Skeletal muscle tissue (tissue), 4 donors: ENCODE data around the gene NMNAT2. TPM values are rescaled to one million over a fixed set of nuclear protein-coding genes. Genes with fewer than 3 reads are reported as not detected.
"Not testable (repeated sequence)": the region's sequence is repeated elsewhere in the genome, so short reads cannot be mapped to it uniquely, and the experiment has no call there.

Experiments used
- H3K27ac ChIP-seq: one replicate; pipeline ENCODE4 v1.7.0; 2013; ENCODE audit warnings: mild to moderate bottlenecking, low read depth, low read length, inconsistent platforms
- H3K27me3 ChIP-seq, 3 donors: one replicate each; pipeline ENCODE4 v1.7.0; 2013; ENCODE audit warnings: low read length in 3 of 3; ENCODE audit not compliant: control insufficient read depth in 3 of 3, insufficient read depth in 3 of 3
- H3K36me3 ChIP-seq, 3 donors: one replicate each; pipeline ENCODE4 v1.7.0; 2013; ENCODE audit warnings: low read length in 3 of 3; ENCODE audit not compliant: control insufficient read depth in 3 of 3, insufficient read depth in 3 of 3
- H3K4me1 ChIP-seq, 3 donors: one replicate each; pipeline ENCODE4 v1.7.0; 2013; ENCODE audit warnings: low read length in 3 of 3, mild to moderate bottlenecking in 3 of 3; ENCODE audit not compliant: control insufficient read depth in 3 of 3, insufficient read depth in 3 of 3
- H3K4me3 ChIP-seq, 3 donors: one replicate each; pipeline ENCODE4 v1.7.0; 2013; ENCODE audit warnings: low read length in 3 of 3
- H3K9ac ChIP-seq, 3 donors: one replicate each; pipeline ENCODE4 v1.7.0; 2013; ENCODE audit warnings: low read length in 3 of 3, mild to moderate bottlenecking in 3 of 3, moderate library complexity in 2 of 3, low read depth in 1 of 3
- H3K9me3 ChIP-seq, 3 donors: one replicate each; pipeline ENCODE4 v1.7.0; 2013; ENCODE audit warnings: low read length in 3 of 3; ENCODE audit not compliant: control insufficient read depth in 3 of 3
- total RNA-seq: library from RNA; depleted of rRNA; stranded (reverse); fragments of >200 nt; gene quantifications from one replicate; pipeline ENCODE4 v1.2.3, GENCODE V29; 2014
- donor health status: Osteomylitis.

Gene NMNAT2
- total RNA-seq, 1 donor from 2014 or later: 0.52 TPM

GRCh38 chr1:183247066-183247465 lies 171.1 kb downstream of the NMNAT2 start:
- no peaks in the 10 kb centered on the region for H3K36me3 ChIP-seq
- H3K9ac ChIP-seq: no peak overlapping the region
- no peaks in the 10 kb centered on the region for H3K9me3 ChIP-seq
- H3K27ac ChIP-seq: no peak overlapping the region
- peaks cover 0 to 11% (median 10%) of the 10 kb centered on the region in 3 donors for H3K4me1 ChIP-seq
- H3K4me3 ChIP-seq: no peak overlapping the region
- H3K27me3 ChIP-seq: no peaks in the 10 kb centered on the region

GRCh38 chr1:183246436-183246835 lies 171.7 kb downstream of the NMNAT2 start:
- Histone ChIP-seq H3K4me3 (no peak overlapping the region), H3K27me3 (no peaks in the 10 kb centered on the region), H3K9me3 (no peaks in the 10 kb centered on the region), H3K9ac (no peak overlapping the region), H3K36me3 (no peaks in the 10 kb centered on the region), H3K4me1 (peaks cover 0 to 11% (median 10%) of the 10 kb centered on the region in 3 donors), H3K27ac (no peak overlapping the region)

GRCh38 chr1:183245357-183245756 lies 172.8 kb downstream of the NMNAT2 start:
- H3K27ac ChIP-seq: no peak overlapping the region
- H3K4me1 ChIP-seq: peaks cover 0 to 11% (median 10%) of the 10 kb centered on the region in 3 donors
- H3K9me3 ChIP-seq: no peaks in the 10 kb centered on the region
- no peak overlapping the region for H3K9ac ChIP-seq
- no peaks in the 10 kb centered on the region for H3K27me3 ChIP-seq
- H3K4me3 ChIP-seq: no peak overlapping the region
- H3K36me3 ChIP-seq: no peaks in the 10 kb centered on the region

GRCh38 chr1:183244466-183244865 lies 173.7 kb downstream of the NMNAT2 start:
- Histone ChIP-seq H3K4me1 (peaks cover 0 to 11% (median 10%) of the 10 kb centered on the region in 3 donors), H3K4me3 (peak overlapping the region in 1 of 3 donors; percentile 5), H3K9ac (no peak overlapping the region), H3K36me3 (no peaks in the 10 kb centered on the region), H3K9me3 (no peaks in the 10 kb centered on the region), H3K27ac (peak overlapping the region; percentile 72), H3K27me3 (no peaks in the 10 kb centered on the region)

GRCh38 chr1:183243161-183244050 lies 174.8 kb downstream of the NMNAT2 start:
- Histone ChIP-seq H3K36me3 (no peaks in the 10 kb centered on the region), H3K4me1 (peaks cover 0 to 11% (median 5%) of the 10 kb centered on the region in 3 donors), H3K27ac (peak overlapping the region; percentile 72)

GRCh38 chr1:183242556-183242955 lies 175.6 kb downstream of the NMNAT2 start:
- Histone ChIP-seq H3K27me3 (no peaks in the 10 kb centered on the region), H3K4me3 (no peak overlapping the region), H3K36me3 (no peaks in the 10 kb centered on the region), H3K9ac (no peak overlapping the region), H3K9me3 (no peaks in the 10 kb centered on the region), H3K27ac (peak overlapping the region; percentile 72), H3K4me1 (peaks cover 0 to 11% (median 5%) of the 10 kb centered on the region in 3 donors)

More at GRCh38 chr1:183243161-183244050, 174.8 kb downstream of the NMNAT2 start:
- Histone ChIP-seq H3K9ac (no peak overlapping the region), H3K4me3 (no peak overlapping the region), H3K9me3 (no peaks in the 10 kb centered on the region), H3K27me3 (no peaks in the 10 kb centered on the region)

GRCh38 chr1:183241471-183241870 lies 176.7 kb downstream of the NMNAT2 start:
- Histone ChIP-seq H3K4me3 (no peak overlapping the region), H3K9me3 (no peaks in the 10 kb centered on the region), H3K27me3 (no peaks in the 10 kb centered on the region), H3K9ac (no peak overlapping the region), H3K36me3 (no peaks in the 10 kb centered on the region), H3K27ac (peak overlapping the region; percentile 72), H3K4me1 (peaks cover 0 to 11% (median 5%) of the 10 kb centered on the region in 3 donors)

- Histone ChIP-seq H3K27ac (peak overlapping the region; percentile 72), H3K4me1 (peaks cover 0 to 11% (median 5%) of the 10 kb centered on the region in 3 donors)
- not testable (repeated sequence) for H3K27me3 ChIP-seq, H3K9ac ChIP-seq, H3K4me3 ChIP-seq, H3K9me3 ChIP-seq, H3K36me3 ChIP-seq
These were observed 177.3 kb downstream of the NMNAT2 start for GRCh38 chr1:183240853-183241252.

GRCh38 chr1:183240526-183240825 lies 177.7 kb downstream of the NMNAT2 start:
- Histone ChIP-seq H3K9me3 (no peaks in the 10 kb centered on the region), H3K4me1 (peaks cover under 1 to 12% (median 5%) of the 10 kb centered on the region in 3 donors), H3K9ac (no peak overlapping the region), H3K27me3 (no peaks in the 10 kb centered on the region), H3K4me3 (no peak overlapping the region), H3K36me3 (no peaks in the 10 kb centered on the region), H3K27ac (peak overlapping the region; percentile 72)

GRCh38 chr1:183239793-183240525 lies 178.2 kb downstream of the NMNAT2 start:
- Histone ChIP-seq H3K9ac (no peak overlapping the region), H3K4me1 (peaks cover 5 to 15% (median 6%) of the 10 kb centered on the region in 3 donors), H3K27me3 (no peaks in the 10 kb centered on the region), H3K36me3 (no peaks in the 10 kb centered on the region), H3K27ac (peak overlapping the region; percentile 72), H3K9me3 (no peaks in the 10 kb centered on the region), H3K4me3 (no peak overlapping the region)
